ENCODE data around the gene GPBAR1.
"Not testable (repeated sequence)": the region's sequence is repeated elsewhere in the genome, so short reads cannot be mapped to it uniquely, and the experiment has no call there.

Gene GPBAR1

GRCh38 chr2:218310853-218311540 is 50.2 kb downstream of the GPBAR1 start:
- Mint-ChIP-seq H3K9me3 (no peaks in the 10 kb centered on the region), H3K27ac (no peak overlapping the region), H3K4me3 (no peak overlapping the region), H3K36me3 (ENCODE audit: low read depth) (no peaks in the 10 kb centered on the region), H3K4me1 (ENCODE audit: low read depth) (peaks cover 10% of the 10 kb centered on the region), H3K27me3 (ENCODE audit: low read depth) (peaks cover 2% of the 10 kb centered on the region)
- no peak for DNase-seq (ENCODE audit: low spot score)

GRCh38 chr2:218311541-218312266 is 50.9 kb downstream of the GPBAR1 start:
- H3K9me3 Mint-ChIP-seq; H3K27me3 Mint-ChIP-seq (ENCODE audit: low read depth); H3K36me3 Mint-ChIP-seq (ENCODE audit: low read depth); DNase-seq (ENCODE audit: low spot score); H3K27ac Mint-ChIP-seq; H3K4me3 Mint-ChIP-seq: not testable (repeated sequence)
- H3K4me1 Mint-ChIP-seq (ENCODE audit: low read depth), result peaks cover 15% of the 10 kb centered on the region

- H3K27me3 Mint-ChIP-seq (ENCODE audit: low read depth), result peaks cover 2% of the 10 kb centered on the region
- H3K4me1 Mint-ChIP-seq (ENCODE audit: low read depth), result peaks cover 20% of the 10 kb centered on the region
- no peak overlapping the region for H3K27ac Mint-ChIP-seq
- DNase-seq (ENCODE audit: low spot score), result no peak
- H3K36me3 Mint-ChIP-seq (ENCODE audit: low read depth), result peaks cover 3% of the 10 kb centered on the region
- no peak overlapping the region for H3K4me3 Mint-ChIP-seq
- H3K9me3 Mint-ChIP-seq, result no peaks in the 10 kb centered on the region
Measured at GRCh38 chr2:218312267-218312756, 51.5 kb downstream of the GPBAR1 start.

- Mint-ChIP-seq H3K4me3 (no peak overlapping the region), H3K27me3 (ENCODE audit: low read depth) (no peaks in the 10 kb centered on the region), H3K36me3 (ENCODE audit: low read depth) (peaks cover 3% of the 10 kb centered on the region), H3K9me3 (no peaks in the 10 kb centered on the region), H3K4me1 (ENCODE audit: low read depth) (peaks cover 20% of the 10 kb centered on the region), H3K27ac (no peak overlapping the region)
- no peak for DNase-seq (ENCODE audit: low spot score)
Measured at GRCh38 chr2:218313356-218313755, 52.5 kb downstream of the GPBAR1 start.

Data from T-helper 2 cell treated with Interferon-gamma antibody and Interleukin-4, amounts not matched to agents 5 μg/mL and 100 μg/mL, for 36 hours (primary cell).